HG03139 (cell line): ENCODE data around the gene NLGN4Y.
"Not testable (repeated sequence)": the region's sequence is repeated elsewhere in the genome, so short reads cannot be mapped to it uniquely, and the experiment has no call there.

ENCODE experiments used
- ATAC-seq: cut with Tn5 transposase; IDR thresholded peaks from one replicate; pipeline ENCODE4 v1.9.1; 2021; ENCODE audit not compliant: unreplicated experiment

The NLGN4Y gene

GRCh38 chrY:14834103-14835060 lies 310.1 kb downstream of the NLGN4Y start:
- no peak for ATAC-seq

- ATAC-seq: no peak
These were observed 313.1 kb downstream of the NLGN4Y start for GRCh38 chrY:14837466-14837865.

GRCh38 chrY:14850734-14851133 lies 326.4 kb downstream of the NLGN4Y start:
- ATAC-seq: no peak

GRCh38 chrY:14860448-14860847 lies 336.1 kb downstream of the NLGN4Y start:
- no peak for ATAC-seq

GRCh38 chrY:14861033-14861432 lies 336.7 kb downstream of the NLGN4Y start:
- not testable (repeated sequence) for ATAC-seq

GRCh38 chrY:14871971-14872370 lies 347.6 kb downstream of the NLGN4Y start:
- no peak for ATAC-seq
